Measurements from ENCODE around the gene FOCAD. TPM values are rescaled to one million over a fixed set of nuclear protein-coding genes. Genes with fewer than 3 reads are reported as not detected.

The FOCAD gene
- total RNA-seq, 1 donor from 2014 or later: 48.2 TPM

DNA sequence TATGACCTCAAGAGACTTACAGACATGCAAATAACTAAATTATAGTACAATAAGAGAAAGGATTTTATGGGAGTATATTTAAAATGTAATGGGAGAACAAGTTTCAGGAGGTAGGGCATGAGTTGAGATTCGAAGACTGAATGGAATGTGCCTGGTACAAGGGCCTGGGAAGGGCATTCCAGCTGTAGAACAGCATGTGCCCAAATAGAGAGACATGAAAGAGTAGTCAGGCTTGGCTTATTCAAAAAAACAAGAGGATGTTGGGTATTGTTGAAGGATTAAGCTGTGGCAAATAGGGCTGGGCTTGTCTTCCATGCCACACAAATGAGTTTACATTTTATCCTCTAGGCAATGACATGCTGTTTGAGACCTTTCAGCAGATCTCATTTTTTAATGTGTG, 86.9 kb downstream of the FOCAD start:
- no peak for FAIRE-seq

GRCh38 chr9:20771729-20772128, 87.7 kb downstream of the FOCAD start:
- H3K27me3 ChIP-seq (ENCODE audit: insufficient read depth, low read length): no peaks in the 10 kb centered on the region
- peaks cover 28% of the 10 kb centered on the region for H3K36me3 Mint-ChIP-seq (ENCODE audit: low read depth, unreplicated experiment)

More for the DNA sequence above, 86.9 kb downstream of the FOCAD start:
- H4K20me1 ChIP-seq (ENCODE audit: insufficient read depth, low read length): peaks cover 8% of the 10 kb centered on the region
- no peaks in the 10 kb centered on the region for H3K4me1 ChIP-seq (ENCODE audit: insufficient read depth, low read length)
- peaks cover 7% of the 10 kb centered on the region for H3K36me3 ChIP-seq (ENCODE audit: insufficient read depth, low read length)
- no peak overlapping the region for H2AFZ ChIP-seq (ENCODE audit: low read depth, low read length)
- H3K27me3 ChIP-seq (ENCODE audit: insufficient read depth, low read length): no peaks in the 10 kb centered on the region
- Mint-ChIP-seq H3K27ac (ENCODE audit: unreplicated experiment) (no peak overlapping the region), H3K36me3 (ENCODE audit: low read depth, unreplicated experiment) (peaks cover 36% of the 10 kb centered on the region), H3K9me3 (ENCODE audit: unreplicated experiment) (peaks cover 6% of the 10 kb centered on the region), H3K4me1 (ENCODE audit: low read depth, unreplicated experiment) (peaks cover 2% of the 10 kb centered on the region), H3K27me3 (ENCODE audit: low read depth, unreplicated experiment) (no peaks in the 10 kb centered on the region), H3K4me3 (ENCODE audit: unreplicated experiment) (no peak overlapping the region)
- H3K9ac ChIP-seq (ENCODE audit: low read length): no peak overlapping the region
- H3K79me2 ChIP-seq (ENCODE audit: insufficient read depth, low read length): no peaks in the 10 kb centered on the region
- H3K4me2 ChIP-seq (ENCODE audit: low read length): no peak overlapping the region
- TF ChIP-seq EZH2 (IDR thresholded peaks at IDR 0.05; ENCODE audit: insufficient read depth, low read length): no peak
- TF ChIP-seq, protein P1, sequence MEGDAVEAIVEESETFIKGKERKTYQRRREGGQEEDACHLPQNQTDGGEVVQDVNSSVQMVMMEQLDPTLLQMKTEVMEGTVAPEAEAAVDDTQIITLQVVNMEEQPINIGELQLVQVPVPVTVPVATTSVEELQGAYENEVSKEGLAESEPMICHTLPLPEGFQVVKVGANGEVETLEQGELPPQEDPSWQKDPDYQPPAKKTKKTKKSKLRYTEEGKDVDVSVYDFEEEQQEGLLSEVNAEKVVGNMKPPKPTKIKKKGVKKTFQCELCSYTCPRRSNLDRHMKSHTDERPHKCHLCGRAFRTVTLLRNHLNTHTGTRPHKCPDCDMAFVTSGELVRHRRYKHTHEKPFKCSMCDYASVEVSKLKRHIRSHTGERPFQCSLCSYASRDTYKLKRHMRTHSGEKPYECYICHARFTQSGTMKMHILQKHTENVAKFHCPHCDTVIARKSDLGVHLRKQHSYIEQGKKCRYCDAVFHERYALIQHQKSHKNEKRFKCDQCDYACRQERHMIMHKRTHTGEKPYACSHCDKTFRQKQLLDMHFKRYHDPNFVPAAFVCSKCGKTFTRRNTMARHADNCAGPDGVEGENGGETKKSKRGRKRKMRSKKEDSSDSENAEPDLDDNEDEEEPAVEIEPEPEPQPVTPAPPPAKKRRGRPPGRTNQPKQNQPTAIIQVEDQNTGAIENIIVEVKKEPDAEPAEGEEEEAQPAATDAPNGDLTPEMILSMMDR (IDR thresholded peaks at IDR 0.05; ENCODE audit: insufficient read depth, low read depth, low read length): no peak
- no peak for DNase-seq (ENCODE audit: low read depth)
- H3K27ac ChIP-seq (ENCODE audit: low read depth, low read length): no peak overlapping the region
- no peak overlapping the region for H3K4me3 ChIP-seq (ENCODE audit: insufficient read depth, low read depth, low read length)
- H3K9me3 ChIP-seq (ENCODE audit: insufficient read depth, low read depth, low read length): peaks cover 2% of the 10 kb centered on the region

DNA sequence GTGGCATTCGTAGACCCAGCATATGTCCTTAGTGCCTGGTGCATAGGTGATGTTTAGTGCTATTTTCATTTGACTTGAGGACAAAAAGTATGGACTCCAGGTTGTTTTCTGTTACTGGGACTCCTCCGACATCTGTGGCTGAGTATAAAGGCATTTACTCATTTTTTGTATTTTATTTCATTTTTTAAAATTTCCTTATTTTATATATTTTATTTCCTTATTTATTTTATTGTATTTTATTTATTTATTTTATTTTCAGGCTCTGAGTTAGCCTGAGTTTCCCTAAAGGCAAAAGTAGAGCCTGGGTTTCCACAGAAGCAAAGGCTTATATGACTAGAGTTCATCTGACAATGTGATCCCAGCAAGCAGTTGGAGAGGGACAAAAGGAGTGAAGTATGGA, 91.6 kb downstream of the FOCAD start:
- no peak for TF ChIP-seq EZH2 (IDR thresholded peaks at IDR 0.05; ENCODE audit: insufficient read depth, low read length)
- TF ChIP-seq, protein P1 (IDR thresholded peaks at IDR 0.05; ENCODE audit: insufficient read depth, low read depth, low read length): no peak
- Mint-ChIP-seq H3K4me1 (ENCODE audit: low read depth, unreplicated experiment) (peaks cover 3% of the 10 kb centered on the region), H3K9me3 (ENCODE audit: unreplicated experiment) (no peaks in the 10 kb centered on the region), H3K36me3 (ENCODE audit: low read depth, unreplicated experiment) (peaks cover 23% of the 10 kb centered on the region), H3K27ac (ENCODE audit: unreplicated experiment) (no peak overlapping the region), H3K27me3 (ENCODE audit: low read depth, unreplicated experiment) (no peaks in the 10 kb centered on the region), H3K4me3 (ENCODE audit: unreplicated experiment) (no peak overlapping the region)
- Histone ChIP-seq H2AFZ (ENCODE audit: low read depth, low read length) (no peak overlapping the region), H3K27me3 (ENCODE audit: insufficient read depth, low read length) (no peaks in the 10 kb centered on the region), H3K9me3 (ENCODE audit: insufficient read depth, low read depth, low read length) (peaks cover 2% of the 10 kb centered on the region), H3K79me2 (ENCODE audit: insufficient read depth, low read length) (no peaks in the 10 kb centered on the region), H3K4me1 (ENCODE audit: insufficient read depth, low read length) (no peaks in the 10 kb centered on the region), H3K4me3 (ENCODE audit: insufficient read depth, low read depth, low read length) (no peak overlapping the region), H3K27ac (ENCODE audit: low read depth, low read length) (no peak overlapping the region), H3K36me3 (ENCODE audit: insufficient read depth, low read length) (peaks cover 6% of the 10 kb centered on the region), H3K4me2 (ENCODE audit: low read length) (no peak overlapping the region), H3K9ac (ENCODE audit: low read length) (no peak overlapping the region), H4K20me1 (ENCODE audit: insufficient read depth, low read length) (peaks cover 10% of the 10 kb centered on the region)
- DNase-seq (ENCODE audit: low read depth) (no peak), FAIRE-seq (no peak)

More at GRCh38 chr9:20771729-20772128, 87.7 kb downstream of the FOCAD start:
- Mint-ChIP-seq H3K4me3 (ENCODE audit: unreplicated experiment) (no peak overlapping the region), H3K27ac (ENCODE audit: unreplicated experiment) (no peak overlapping the region), H3K9me3 (ENCODE audit: unreplicated experiment) (peaks cover 6% of the 10 kb centered on the region), H3K4me1 (ENCODE audit: low read depth, unreplicated experiment) (peaks cover 3% of the 10 kb centered on the region), H3K27me3 (ENCODE audit: low read depth, unreplicated experiment) (no peaks in the 10 kb centered on the region)
- H3K4me3 ChIP-seq (ENCODE audit: insufficient read depth, low read depth, low read length): no peak overlapping the region
- no peaks in the 10 kb centered on the region for H3K79me2 ChIP-seq (ENCODE audit: insufficient read depth, low read length)
- peaks cover 2% of the 10 kb centered on the region for H3K9me3 ChIP-seq (ENCODE audit: insufficient read depth, low read depth, low read length)
- TF ChIP-seq EZH2 (IDR thresholded peaks at IDR 0.05; ENCODE audit: insufficient read depth, low read length): no peak
- TF ChIP-seq, protein P1 (IDR thresholded peaks at IDR 0.05; ENCODE audit: insufficient read depth, low read depth, low read length): no peak
- H3K9ac ChIP-seq (ENCODE audit: low read length): no peak overlapping the region
- FAIRE-seq (no peak), DNase-seq (ENCODE audit: low read depth) (no peak)
- peaks cover 6% of the 10 kb centered on the region for H3K36me3 ChIP-seq (ENCODE audit: insufficient read depth, low read length)
- no peak overlapping the region for H3K27ac ChIP-seq (ENCODE audit: low read depth, low read length)
- no peaks in the 10 kb centered on the region for H3K4me1 ChIP-seq (ENCODE audit: insufficient read depth, low read length)
- H3K4me2 ChIP-seq (ENCODE audit: low read length): no peak overlapping the region
- H2AFZ ChIP-seq (ENCODE audit: low read depth, low read length): no peak overlapping the region
- peaks cover 10% of the 10 kb centered on the region for H4K20me1 ChIP-seq (ENCODE audit: insufficient read depth, low read length)
